Activated naive CD4-positive, alpha-beta T cell treated with anti-CD3 and anti-CD28 coated beads, Interleukin-2, amount 10 ng/mL, durations not matched to agents 7 days and 5 days (primary cell): Measurements from ENCODE around the gene PLEKHJ1.

ENCODE experiments used
- CTCF ChIA-PET: fragments of 350-600 bp; sonication (Branson Sonifier 250); formaldehyde crosslinking; loops from one replicate; lab custom pipeline; 2021; ENCODE audit warnings: antibody characterized with exemption; lab: Charles Lee
- DNase-seq: peaks from one replicate; pipeline ENCODE4 v3.0.0-alpha.2; 2020
- H3K27ac Mint-ChIP-seq: one replicate; pipeline ENCODE4 v1.8.0; 2021; ENCODE audit warnings: mild to moderate bottlenecking, moderate library complexity, mixed read lengths
- H3K27me3 Mint-ChIP-seq: one replicate; pipeline ENCODE4 v1.8.0; 2021; ENCODE audit warnings: mild to moderate bottlenecking, mixed read lengths
- H3K36me3 Mint-ChIP-seq: one replicate; pipeline ENCODE4 v1.8.0; 2021; ENCODE audit warnings: mixed read lengths
- H3K4me1 Mint-ChIP-seq: one replicate; pipeline ENCODE4 v1.8.0; 2021; ENCODE audit warnings: mixed read lengths
- H3K4me3 Mint-ChIP-seq: one replicate; pipeline ENCODE4 v1.8.0; 2021; ENCODE audit warnings: mild to moderate bottlenecking, moderate library complexity, mixed read lengths
- H3K9me3 Mint-ChIP-seq: one replicate; pipeline ENCODE4 v1.8.0; 2021; ENCODE audit warnings: mixed read lengths

PLEKHJ1 gene

DNA sequence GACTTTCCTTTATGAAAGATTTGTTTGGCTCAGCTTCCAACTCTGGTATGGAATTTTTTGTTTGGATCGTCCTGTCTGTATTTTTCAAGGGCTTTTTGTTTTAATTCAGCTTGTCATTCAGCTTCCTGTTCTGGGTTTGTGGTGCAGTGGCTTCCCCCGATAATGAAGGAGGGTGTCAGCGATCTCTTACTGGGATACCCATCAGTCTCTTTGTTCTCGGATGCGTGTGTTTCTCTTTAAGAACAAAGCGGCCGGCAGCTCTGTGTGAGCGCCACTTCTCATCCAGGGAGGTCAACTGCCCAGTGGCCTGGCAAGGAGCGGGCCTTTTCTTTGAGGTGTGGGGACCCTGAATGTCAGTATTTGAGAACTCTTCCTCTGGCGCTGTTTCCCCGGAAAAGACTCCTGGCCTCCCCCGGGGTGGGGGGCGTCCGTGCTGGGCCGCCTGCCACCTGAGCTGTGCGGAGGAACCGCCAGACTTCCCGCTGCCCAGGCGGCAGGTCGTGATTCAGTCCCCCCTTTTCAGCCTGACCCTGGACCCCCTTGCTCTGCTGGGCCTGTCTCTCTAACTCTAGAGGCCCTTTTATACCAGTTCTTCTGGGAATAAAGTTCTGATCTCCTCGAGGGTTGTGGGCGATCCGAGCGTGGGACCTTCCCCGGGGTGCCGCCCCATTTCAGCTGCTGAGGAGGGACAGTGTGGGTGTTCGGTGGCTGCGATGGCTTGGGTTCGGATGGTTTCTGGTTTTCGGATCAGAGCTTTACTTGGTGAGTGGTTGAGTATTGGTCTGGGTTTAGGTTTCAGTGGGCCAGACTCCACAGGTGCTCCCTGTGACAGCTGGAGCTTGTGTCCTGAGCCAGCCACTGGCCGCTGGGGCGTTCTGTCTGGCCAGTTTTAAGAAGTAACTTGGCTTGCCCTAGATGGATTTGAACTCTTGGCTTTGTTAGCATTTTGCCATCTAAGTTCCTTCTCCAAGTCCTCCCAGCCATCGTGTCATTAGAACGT lies 3.9 kb upstream of the PLEKHJ1 start:
- peaks cover 58% of the 10 kb centered on the region for H3K4me1 Mint-ChIP-seq
- H3K27me3 Mint-ChIP-seq: peaks cover 4% of the 10 kb centered on the region
- peak overlapping the region; percentile 82 for H3K27ac Mint-ChIP-seq
- peaks cover 61% of the 10 kb centered on the region for H3K36me3 Mint-ChIP-seq
- CTCF ChIA-PET: interaction anchor here (1.1 to 3.7 kb wide), 4 partner anchors 21 to 92 kb away, joined by 5 to 16 read pairs (median 10); no protein-coding TSS in a partner anchor
- H3K4me3 Mint-ChIP-seq: peak overlapping the region; percentile 98
- peak; percentile 67 for DNase-seq
- H3K9me3 Mint-ChIP-seq: no peaks in the 10 kb centered on the region

DNA sequence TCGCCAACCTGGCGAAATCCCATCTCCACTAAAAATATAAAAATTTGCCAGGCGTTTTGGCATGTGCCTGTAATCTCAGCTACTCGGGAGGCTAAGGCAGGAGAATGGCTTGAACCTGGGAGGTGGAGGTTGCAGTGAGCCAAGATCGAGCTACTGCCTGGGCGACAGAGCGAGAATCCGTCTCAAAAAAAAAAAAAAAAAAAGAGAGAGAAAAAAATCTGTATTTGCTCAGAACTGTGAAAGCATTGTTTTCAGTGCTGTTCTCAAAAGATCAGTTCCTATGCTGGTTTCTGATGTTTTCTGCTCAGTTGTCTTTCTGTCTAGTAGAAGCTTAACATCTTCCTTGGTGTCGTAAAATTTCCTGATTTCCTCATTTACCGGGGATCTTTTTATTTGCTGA lies 3.0 kb upstream of the PLEKHJ1 start:
- Mint-ChIP-seq H3K36me3 (peaks cover 56% of the 10 kb centered on the region), H3K4me3 (peak overlapping the region; percentile 98), H3K27me3 (peaks cover 4% of the 10 kb centered on the region), H3K4me1 (peaks cover 67% of the 10 kb centered on the region), H3K9me3 (no peaks in the 10 kb centered on the region), H3K27ac (peak overlapping the region; percentile 82)
- CTCF ChIA-PET: interaction anchor here (1.0 to 3.7 kb wide), 6 partner anchors 14 to 93 kb away, joined by 3 to 16 read pairs (median 7); no protein-coding TSS in a partner anchor
- DNase-seq: no peak

DNA sequence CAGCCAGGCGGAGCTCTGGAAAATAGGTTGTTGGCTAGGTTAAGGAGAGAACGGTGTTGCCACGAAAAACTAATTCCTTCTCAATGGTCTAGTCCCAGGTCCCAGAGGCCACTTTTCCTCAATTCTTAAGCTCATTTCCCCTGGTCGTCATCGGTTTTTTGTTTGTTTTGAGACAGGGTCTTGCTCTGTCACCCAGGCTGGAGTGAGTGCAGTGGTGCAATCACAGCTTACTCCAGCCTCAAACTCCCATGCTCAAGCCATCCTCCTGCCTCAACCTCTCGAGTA lies 1.7 kb upstream of the PLEKHJ1 start:
- Mint-ChIP-seq H3K36me3 (peaks cover 60% of the 10 kb centered on the region), H3K9me3 (no peaks in the 10 kb centered on the region), H3K4me3 (peak overlapping the region; percentile 98), H3K27me3 (peaks cover 4% of the 10 kb centered on the region), H3K27ac (peak overlapping the region; percentile 98), H3K4me1 (peaks cover 73% of the 10 kb centered on the region)
- CTCF ChIA-PET: interaction anchor here (1.1 to 3.7 kb wide), 6 partner anchors 16 to 154 kb away, joined by 3 to 16 read pairs (median 9); no protein-coding TSS in a partner anchor
- no peak for DNase-seq

GRCh38 chr19:2237051-2237868 lies 1.1 kb upstream of the PLEKHJ1 start:
- peaks cover 4% of the 10 kb centered on the region for H3K27me3 Mint-ChIP-seq
- peak overlapping the region; percentile 98 for H3K4me3 Mint-ChIP-seq
- H3K27ac Mint-ChIP-seq: peak overlapping the region; percentile 98
- no peak for DNase-seq
- H3K36me3 Mint-ChIP-seq: peaks cover 57% of the 10 kb centered on the region
- no peaks in the 10 kb centered on the region for H3K9me3 Mint-ChIP-seq
- CTCF ChIA-PET: interaction anchor here (1.1 to 3.7 kb wide), 6 partner anchors 17 to 154 kb away, joined by 3 to 16 read pairs (median 9); no protein-coding TSS in a partner anchor
- H3K4me1 Mint-ChIP-seq: peaks cover 67% of the 10 kb centered on the region

DNA sequence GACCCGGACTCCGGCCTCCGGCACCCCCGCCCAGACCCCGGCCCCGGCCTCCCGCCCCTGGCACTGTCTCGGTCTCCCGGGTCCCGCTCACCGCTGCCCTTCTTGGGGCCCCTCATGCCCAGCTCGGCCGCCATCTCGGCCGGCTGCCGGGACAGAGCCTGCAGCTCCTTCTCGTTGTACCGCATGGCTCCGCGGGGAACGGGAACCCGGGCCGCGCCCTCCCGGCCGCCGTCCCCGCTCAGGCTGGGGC lies 140 bp downstream of the PLEKHJ1 start:
- peaks cover 51% of the 10 kb centered on the region for H3K36me3 Mint-ChIP-seq
- H3K27ac Mint-ChIP-seq: peak overlapping the region; percentile 98
- CTCF ChIA-PET: interaction anchor here (0.6 to 1.9 kb wide), 11 partner anchors 19 to 401 kb away, joined by 3 to 7 read pairs (median 3); no protein-coding TSS in a partner anchor
- peaks cover 58% of the 10 kb centered on the region for H3K4me1 Mint-ChIP-seq
- no peaks in the 10 kb centered on the region for H3K9me3 Mint-ChIP-seq
- no peak for DNase-seq
- H3K4me3 Mint-ChIP-seq: peak overlapping the region; percentile 98
- peaks cover 4% of the 10 kb centered on the region for H3K27me3 Mint-ChIP-seq

GRCh38 chr19:2235381-2236063 lies 607 bp downstream of the PLEKHJ1 start:
- Mint-ChIP-seq H3K36me3 (peaks cover 48% of the 10 kb centered on the region), H3K9me3 (no peaks in the 10 kb centered on the region), H3K4me1 (peaks cover 53% of the 10 kb centered on the region), H3K27me3 (peaks cover 4% of the 10 kb centered on the region), H3K27ac (peak overlapping the region; percentile 92), H3K4me3 (peak overlapping the region; percentile 98)
- CTCF ChIA-PET: interaction anchor here (0.6 to 1.9 kb wide), 11 partner anchors 19 to 402 kb away, joined by 3 to 7 read pairs (median 3); no protein-coding TSS in a partner anchor
- peak; percentile 47 for DNase-seq

DNA sequence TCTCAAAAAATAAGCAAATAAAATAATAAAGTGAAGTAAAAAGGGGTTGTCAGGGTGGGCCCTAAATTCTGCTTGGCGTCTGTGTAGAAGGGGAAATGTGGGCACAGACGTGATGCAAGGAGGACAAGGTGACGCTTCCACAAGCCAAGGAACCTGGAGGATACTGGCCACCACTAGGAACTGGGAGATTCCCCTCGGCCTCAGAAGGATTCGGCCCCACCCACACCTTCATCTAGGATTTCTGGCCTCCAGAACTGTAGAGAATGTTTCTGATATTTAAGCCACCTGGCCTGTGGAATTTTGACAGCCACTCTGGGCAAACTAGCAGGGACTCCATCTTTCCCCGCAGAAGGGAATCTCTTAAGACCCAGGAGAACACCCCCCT lies 1.1 kb downstream of the PLEKHJ1 start:
- no peak for DNase-seq
- Mint-ChIP-seq H3K36me3 (peaks cover 47% of the 10 kb centered on the region), H3K4me1 (peaks cover 49% of the 10 kb centered on the region), H3K27me3 (peaks cover 4% of the 10 kb centered on the region), H3K9me3 (no peaks in the 10 kb centered on the region), H3K4me3 (peak overlapping the region; percentile 98), H3K27ac (peak overlapping the region; percentile 92)
- CTCF ChIA-PET: interaction anchor here (1.1 to 1.9 kb wide), 4 partner anchors 39 to 81 kb away, joined by 4 to 7 read pairs (median 6); no protein-coding TSS in a partner anchor

DNA sequence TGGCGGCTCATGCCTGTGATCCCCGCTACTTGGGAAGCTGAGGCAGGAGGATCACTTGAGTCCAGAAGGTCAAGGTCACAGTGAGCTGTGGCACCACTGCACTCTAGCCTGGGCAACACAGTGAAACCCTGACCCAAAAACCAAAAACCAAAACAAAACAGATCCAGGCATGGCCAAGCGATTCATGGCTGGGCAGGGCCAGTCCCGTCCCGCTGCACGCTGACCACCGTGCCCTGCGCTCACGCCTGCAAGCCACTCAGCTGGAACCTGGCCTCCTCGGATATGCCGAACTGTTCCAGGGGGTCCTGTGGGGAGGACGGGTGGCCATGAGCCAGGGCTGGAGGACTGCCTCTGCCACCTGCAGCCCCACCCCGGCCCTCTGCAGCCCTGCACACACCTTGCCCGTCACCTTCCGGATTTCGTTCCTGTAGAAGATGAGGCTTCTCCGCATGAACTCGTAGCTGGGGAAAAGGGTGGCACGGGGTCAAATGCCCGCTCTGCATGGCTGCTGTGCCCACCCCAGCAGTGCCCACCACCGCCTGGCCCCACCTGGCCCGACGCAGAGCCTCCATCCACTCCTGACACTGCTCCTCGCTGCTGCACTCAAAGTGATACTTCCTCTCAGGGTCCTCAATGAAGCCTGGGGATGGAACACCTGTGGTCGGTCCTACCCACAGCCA lies 2.4 kb downstream of the PLEKHJ1 start:
- H3K27ac Mint-ChIP-seq: no peak overlapping the region
- peaks cover 46% of the 10 kb centered on the region for H3K36me3 Mint-ChIP-seq
- no peaks in the 10 kb centered on the region for H3K9me3 Mint-ChIP-seq
- H3K27me3 Mint-ChIP-seq: peaks cover 4% of the 10 kb centered on the region
- peaks cover 37% of the 10 kb centered on the region for H3K4me1 Mint-ChIP-seq
- DNase-seq: no peak
- peak overlapping the region; percentile 98 for H3K4me3 Mint-ChIP-seq
- CTCF ChIA-PET: interaction anchor here (1.0 to 1.4 kb wide), 3 partner anchors 22 to 78 kb away, joined by 3 to 5 read pairs (median 3); no protein-coding TSS in a partner anchor

DNA sequence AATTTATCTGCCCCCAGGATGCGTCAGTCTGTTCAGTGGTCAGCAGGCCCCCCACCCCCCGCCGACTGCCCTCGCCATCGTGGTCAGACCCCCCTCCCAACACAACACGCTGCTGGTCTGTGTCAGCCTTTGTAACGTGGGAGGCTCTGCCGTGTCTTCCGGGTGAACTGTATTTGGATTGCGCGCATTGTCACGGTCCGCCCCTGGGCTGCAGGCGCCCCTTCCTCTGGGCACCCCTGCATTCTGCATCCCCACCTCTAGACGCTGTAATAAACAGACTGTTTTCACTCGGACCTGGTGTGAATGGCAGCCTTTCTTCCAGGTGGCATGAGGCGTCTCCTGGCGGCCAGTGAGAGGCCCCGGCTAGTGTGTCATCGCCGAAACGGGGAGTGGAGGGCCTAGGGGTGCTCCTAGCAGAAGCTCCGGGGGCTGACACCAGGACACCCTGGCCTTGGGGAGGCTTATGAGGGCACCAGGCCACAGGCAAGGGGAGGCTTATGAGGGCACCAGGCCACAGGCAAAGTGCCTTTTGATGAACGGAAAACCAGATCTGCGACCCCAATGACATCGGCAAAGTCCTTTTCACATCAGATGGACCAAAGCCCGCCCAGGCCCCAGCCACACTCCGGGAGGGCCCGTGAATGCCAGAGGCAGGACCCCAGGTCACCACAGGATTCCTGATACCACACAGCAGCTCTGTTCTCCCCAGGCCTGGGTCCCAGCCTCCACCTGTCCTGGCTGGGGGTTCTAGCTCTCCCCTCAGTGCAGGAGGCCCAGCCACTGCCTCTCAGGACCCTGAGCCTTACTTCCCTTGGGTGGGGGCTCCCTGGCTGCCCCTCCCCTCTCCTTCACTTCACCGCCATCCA lies 3.6 kb downstream of the PLEKHJ1 start:
- H3K27me3 Mint-ChIP-seq: peaks cover 4% of the 10 kb centered on the region
- no peak overlapping the region for H3K4me3 Mint-ChIP-seq
- no peaks in the 10 kb centered on the region for H3K9me3 Mint-ChIP-seq
- peaks cover 25% of the 10 kb centered on the region for H3K4me1 Mint-ChIP-seq
- peak overlapping the region; percentile 64 for H3K27ac Mint-ChIP-seq
- DNase-seq: no peak
- CTCF ChIA-PET: interaction anchor here (0.6 to 1.4 kb wide), 3 partner anchors 20 to 76 kb away, joined by 3 to 5 read pairs (median 3); no protein-coding TSS in a partner anchor
- peaks cover 39% of the 10 kb centered on the region for H3K36me3 Mint-ChIP-seq

- Mint-ChIP-seq H3K9me3 (no peaks in the 10 kb centered on the region), H3K27ac (no peak overlapping the region), H3K27me3 (peaks cover 4% of the 10 kb centered on the region), H3K4me1 (peaks cover 22% of the 10 kb centered on the region), H3K4me3 (no peak overlapping the region), H3K36me3 (peaks cover 36% of the 10 kb centered on the region)
- CTCF ChIA-PET: interaction anchor here (1.3 kb wide), 1 partner anchor 16 kb away, joined by 4 read pairs; no protein-coding TSS in a partner anchor
- no peak for DNase-seq
Measured at GRCh38 chr19:2231621-2232221, 4.4 kb downstream of the PLEKHJ1 start.

DNA sequence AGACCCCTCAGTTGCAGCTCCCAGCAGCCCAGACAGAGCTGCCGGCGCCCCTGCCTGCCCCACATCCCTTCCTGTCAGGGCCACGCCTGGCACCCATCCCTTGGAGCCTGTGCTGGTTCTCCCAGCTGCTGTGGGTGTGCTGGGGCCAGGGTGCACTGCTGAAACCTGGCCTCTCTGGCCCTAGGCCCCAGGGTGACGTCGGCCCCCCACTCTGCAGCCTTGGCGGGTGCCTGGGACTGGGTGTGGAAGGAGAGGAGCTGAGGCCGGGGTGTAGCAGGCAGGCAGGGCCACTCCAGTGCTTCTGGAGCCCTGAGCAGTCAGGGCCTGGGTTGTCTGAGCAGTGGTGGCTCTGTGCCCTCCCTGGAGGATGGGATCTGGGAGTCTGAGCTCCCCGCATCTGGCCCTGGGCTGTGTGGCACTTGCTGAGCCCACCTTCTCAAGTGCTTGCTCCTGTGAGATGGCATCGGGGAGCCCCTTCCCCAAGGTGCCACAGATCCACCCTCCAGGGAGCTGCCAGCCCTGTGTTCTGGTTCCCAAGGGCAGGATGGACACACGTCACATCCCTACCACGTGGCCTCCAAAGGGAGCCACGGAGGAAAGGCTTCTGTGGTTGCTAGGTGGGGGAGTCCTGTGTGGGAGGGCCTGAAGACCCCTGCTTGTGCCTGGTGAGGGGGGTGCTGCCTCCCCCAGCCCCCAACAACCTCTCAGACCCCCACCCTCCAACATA lies 5.2 kb downstream of the PLEKHJ1 start:
- CTCF ChIA-PET: interaction anchor here (1.3 kb wide), 1 partner anchor 15 kb away, joined by 4 read pairs; no protein-coding TSS in a partner anchor
- Mint-ChIP-seq H3K27ac (no peak overlapping the region), H3K4me1 (peaks cover 20% of the 10 kb centered on the region)

More for the DNA sequence above, 5.2 kb downstream of the PLEKHJ1 start:
- DNase-seq: no peak
- Mint-ChIP-seq H3K9me3 (no peaks in the 10 kb centered on the region), H3K36me3 (peaks cover 33% of the 10 kb centered on the region), H3K27me3 (no peaks in the 10 kb centered on the region), H3K4me3 (no peak overlapping the region)
